Measurements from ENCODE around the gene ATP2B2.

GRCh38 chr3:10373686-10374261 is 131.6 kb downstream of the ATP2B2 start:
- TF ChIP-seq PATZ1 (CRISPR knock-in tag; IDR thresholded peaks at IDR 0.05; ENCODE audit: borderline replicate concordance) (no peak), CREB5 (CRISPR knock-in tag; IDR thresholded peaks at IDR 0.05; ENCODE audit: low read depth) (no peak), SNAI2 (CRISPR knock-in tag; IDR thresholded peaks at IDR 0.05) (no peak), TOX (CRISPR knock-in tag; IDR thresholded peaks at IDR 0.05; ENCODE audit: borderline replicate concordance) (no peak), ARNTL (CRISPR knock-in tag; IDR thresholded peaks at IDR 0.05; ENCODE audit: borderline replicate concordance, low read depth) (no peak), OSR1 (CRISPR knock-in tag; IDR thresholded peaks at IDR 0.05) (no peak), PPARA (CRISPR knock-in tag; IDR thresholded peaks at IDR 0.05; ENCODE audit: borderline replicate concordance) (no peak), ZFP30 (CRISPR knock-in tag; IDR thresholded peaks at IDR 0.05) (no peak), BACH2 (CRISPR knock-in tag; IDR thresholded peaks at IDR 0.05; ENCODE audit: borderline replicate concordance) (no peak), TCF4 (CRISPR knock-in tag; IDR thresholded peaks at IDR 0.05; ENCODE audit: borderline replicate concordance) (no peak), ZNF70 (CRISPR knock-in tag; IDR thresholded peaks at IDR 0.05) (no peak), CSDC2 (CRISPR knock-in tag; IDR thresholded peaks at IDR 0.05) (no peak)

Measured in SK-N-SH treated with all-trans-retinoic acid at 6 μM for 48 hours (cell line).